ENCODE measurements around the gene COX17.
A peak's percentile ranks its signal among the peaks of the same experiment; 100 is the strongest.

COX17 gene

GRCh38 chr3:119628816-119629445 lies 48.3 kb downstream of the COX17 start:
- Histone ChIP-seq H3K27ac (peak overlapping the region in 13 of 21 experiments; percentile 29 to 76 (median 63)), H3K4me3 (no peak overlapping the region)

GRCh38 chr3:119628390-119628789 lies 48.8 kb downstream of the COX17 start:
- H3K4me3 ChIP-seq: no peak overlapping the region
- peak overlapping the region in 17 of 21 experiments; percentile 15 to 76 (median 63) for H3K27ac ChIP-seq

GRCh38 chr3:119627461-119627860 lies 49.7 kb downstream of the COX17 start:
- Histone ChIP-seq H3K4me3 (no peak overlapping the region), H3K27ac (peak overlapping the region in 18 of 21 experiments; percentile 22 to 76 (median 64))

GRCh38 chr3:119626196-119626595 lies 51.0 kb downstream of the COX17 start:
- peak overlapping the region in 1 of 21 experiments; percentile 32 for H3K27ac ChIP-seq
- no peak overlapping the region for H3K4me3 ChIP-seq

- Histone ChIP-seq H3K4me3 (no peak overlapping the region), H3K27ac (no peak overlapping the region)
Observed at GRCh38 chr3:119625451-119626153, 51.6 kb downstream of the COX17 start.

GRCh38 chr3:119624002-119624720 lies 53.0 kb downstream of the COX17 start:
- no peak overlapping the region for H3K4me3 ChIP-seq
- H3K27ac ChIP-seq: no peak overlapping the region

- no peak overlapping the region for H3K27ac ChIP-seq
Observed at GRCh38 chr3:119620899-119621298, 56.3 kb downstream of the COX17 start.

More at GRCh38 chr3:119620899-119621298, 56.3 kb downstream of the COX17 start:
- no peak overlapping the region for H3K4me3 ChIP-seq
